Nephron (organoid): ENCODE results near the gene ARHGEF10L.

Source experiments
- H3K27ac Mint-ChIP-seq, 3 experiments: 2 replicates each; pipeline ENCODE4 v1.8.0; 2020; ENCODE audit warnings: mixed read lengths in 3 of 3, mild to moderate bottlenecking in 2 of 3, moderate library complexity in 1 of 3
- H3K27me3 Mint-ChIP-seq: 2 replicates; pipeline ENCODE4 v1.8.0; 2021; ENCODE audit warnings: low read depth, mild to moderate bottlenecking, moderate library complexity, mixed read lengths
- H3K36me3 Mint-ChIP-seq: 2 replicates; pipeline ENCODE4 v1.8.0; 2020; ENCODE audit warnings: low read depth, mixed read lengths
- H3K4me1 Mint-ChIP-seq: 2 replicates; pipeline ENCODE4 v1.8.0; 2020; ENCODE audit warnings: mixed read lengths
- H3K4me3 Mint-ChIP-seq, 3 experiments: 2 replicates each; pipeline ENCODE4 v1.8.0; 2020; ENCODE audit warnings: mild to moderate bottlenecking in 3 of 3, mixed read lengths in 3 of 3, moderate library complexity in 2 of 3
- H3K9me3 Mint-ChIP-seq: 2 replicates; pipeline ENCODE4 v1.8.0; 2020; ENCODE audit warnings: mixed read lengths
- CTCF ChIP-seq, 3 experiments: fragments of 200-600 bp; sonication (generic); IDR thresholded peaks; one replicate each; pipeline ENCODE4 v1.5.0; 2021; ENCODE audit warnings: antibody characterized with exemption in 3 of 3; ENCODE audit not compliant: unreplicated experiment in 3 of 3

The ARHGEF10L gene

DNA sequence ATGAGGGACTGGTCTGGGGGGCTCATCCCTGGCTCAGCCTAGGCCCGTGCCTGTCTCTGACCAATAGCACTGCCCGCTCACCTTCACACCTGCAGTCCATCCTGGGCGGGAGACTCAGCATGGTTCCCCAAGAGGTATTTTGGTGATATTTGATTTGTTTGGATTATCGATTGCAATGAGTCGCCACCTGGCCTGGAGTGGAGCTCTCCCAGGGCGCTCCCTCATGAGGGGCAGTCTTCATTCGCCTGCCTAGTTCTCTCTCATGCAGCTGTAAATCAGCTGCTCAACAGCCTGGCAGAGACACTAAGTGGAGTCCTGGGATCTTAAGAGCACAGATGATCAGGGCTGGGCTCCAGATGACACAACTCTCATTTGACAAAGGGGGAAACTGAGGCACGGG lies 125.6 kb downstream of the ARHGEF10L start:
- Mint-ChIP-seq H3K9me3 (no peaks in the 10 kb centered on the region), H3K36me3 (peaks cover 14% of the 10 kb centered on the region), H3K27me3 (peaks cover 6% of the 10 kb centered on the region), H3K4me3 (no peak overlapping the region), H3K27ac (no peak overlapping the region), H3K4me1 (no peaks in the 10 kb centered on the region)
- TF ChIP-seq CTCF (IDR thresholded peaks at IDR 0.05; ENCODE audit: unreplicated experiment in 3 of 3), result no peak

- H3K27me3 Mint-ChIP-seq, result peaks cover 10% of the 10 kb centered on the region
- H3K36me3 Mint-ChIP-seq, result peaks cover 14% of the 10 kb centered on the region
- no peak overlapping the region for H3K27ac Mint-ChIP-seq
- H3K9me3 Mint-ChIP-seq, result no peaks in the 10 kb centered on the region
- H3K4me3 Mint-ChIP-seq, result no peak overlapping the region
- no peak for TF ChIP-seq CTCF (IDR thresholded peaks at IDR 0.05; ENCODE audit: unreplicated experiment in 3 of 3)
- H3K4me1 Mint-ChIP-seq, result peaks cover under 1% of the 10 kb centered on the region
Observed at GRCh38 chr1:17665950-17666720, 126.6 kb downstream of the ARHGEF10L start.

- H3K4me3 Mint-ChIP-seq, result no peak overlapping the region
- H3K9me3 Mint-ChIP-seq, result no peaks in the 10 kb centered on the region
- H3K27me3 Mint-ChIP-seq, result peaks cover 10% of the 10 kb centered on the region
Observed at GRCh38 chr1:17667641-17668040, 128.1 kb downstream of the ARHGEF10L start.

GRCh38 chr1:17668195-17668594 lies 128.7 kb downstream of the ARHGEF10L start:
- Mint-ChIP-seq H3K27me3 (peaks cover 14% of the 10 kb centered on the region), H3K27ac (no peak overlapping the region), H3K4me3 (no peak overlapping the region), H3K36me3 (peaks cover 14% of the 10 kb centered on the region), H3K4me1 (peaks cover 18% of the 10 kb centered on the region), H3K9me3 (no peaks in the 10 kb centered on the region)
- no peak for TF ChIP-seq CTCF (IDR thresholded peaks at IDR 0.05; ENCODE audit: unreplicated experiment in 3 of 3)

More at GRCh38 chr1:17667641-17668040, 128.1 kb downstream of the ARHGEF10L start:
- TF ChIP-seq CTCF (IDR thresholded peaks at IDR 0.05; ENCODE audit: unreplicated experiment in 3 of 3), result no peak
- peaks cover 13% of the 10 kb centered on the region for H3K4me1 Mint-ChIP-seq
- H3K36me3 Mint-ChIP-seq, result peaks cover 14% of the 10 kb centered on the region
- no peak overlapping the region for H3K27ac Mint-ChIP-seq

DNA sequence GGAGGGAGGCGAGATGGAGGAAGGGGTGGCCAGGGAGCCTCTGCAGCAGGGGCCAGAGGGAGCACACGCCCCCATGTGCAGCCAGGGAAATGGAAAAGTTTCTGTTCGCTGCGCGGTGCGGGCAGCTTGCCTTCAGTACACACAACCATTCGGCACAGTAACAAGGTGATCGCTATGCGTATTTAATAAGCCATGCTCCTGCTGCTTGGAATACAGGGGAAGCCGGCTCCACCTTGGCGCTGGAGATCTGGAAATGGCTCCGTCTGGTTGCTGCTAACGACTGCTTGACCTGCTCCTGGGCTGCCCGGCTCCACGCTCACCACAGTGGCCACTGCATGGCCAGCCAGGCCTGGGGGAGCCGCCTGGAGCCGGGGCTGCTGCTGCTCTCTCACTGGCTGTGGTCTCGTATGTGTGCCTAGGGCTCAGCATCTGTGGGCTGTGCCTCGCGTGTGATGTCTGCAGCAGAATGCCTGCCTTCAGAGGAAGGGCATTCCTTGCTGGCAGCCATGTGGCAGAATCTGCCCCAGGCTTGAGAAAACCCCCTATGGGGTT lies 129.2 kb downstream of the ARHGEF10L start:
- no peak overlapping the region for H3K4me3 Mint-ChIP-seq
- H3K9me3 Mint-ChIP-seq, result no peaks in the 10 kb centered on the region
- TF ChIP-seq CTCF (IDR thresholded peaks at IDR 0.05; ENCODE audit: unreplicated experiment in 3 of 3), result no peak
- peaks cover 22% of the 10 kb centered on the region for H3K4me1 Mint-ChIP-seq
- H3K36me3 Mint-ChIP-seq, result peaks cover 14% of the 10 kb centered on the region
- no peak overlapping the region for H3K27ac Mint-ChIP-seq
- peaks cover 14% of the 10 kb centered on the region for H3K27me3 Mint-ChIP-seq

DNA sequence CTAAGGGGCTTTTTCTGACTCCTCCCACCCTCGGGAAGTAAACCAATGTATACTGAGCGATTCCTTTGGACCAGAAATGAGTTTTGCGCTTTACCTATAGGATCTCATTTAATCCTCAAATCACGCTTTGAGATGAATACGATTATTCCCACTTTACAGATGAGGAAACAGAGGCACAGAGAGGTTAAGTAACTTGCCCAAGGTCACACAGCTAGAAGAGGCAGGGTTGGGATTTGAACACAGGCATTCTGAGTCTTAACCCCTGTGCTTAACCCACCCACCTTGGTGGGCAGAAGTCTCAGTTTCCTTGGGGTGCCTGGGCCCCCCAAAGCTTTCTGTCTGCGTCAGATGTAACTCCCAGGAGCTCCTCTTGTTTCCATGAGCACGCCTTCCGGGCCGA lies 129.8 kb downstream of the ARHGEF10L start:
- Mint-ChIP-seq H3K9me3 (no peaks in the 10 kb centered on the region), H3K4me1 (peaks cover 26% of the 10 kb centered on the region), H3K4me3 (no peak overlapping the region), H3K36me3 (peaks cover 14% of the 10 kb centered on the region), H3K27ac (no peak overlapping the region), H3K27me3 (peaks cover 14% of the 10 kb centered on the region)
- TF ChIP-seq CTCF (IDR thresholded peaks at IDR 0.05; ENCODE audit: unreplicated experiment in 3 of 3), result no peak
